T-helper 1 cell treated with Interleukin-12 subunit alpha and Interleukin-12 subunit beta and Interleukin-4 antibody, amounts not matched to agents 30 μg/mL and 1 μg/mL, for 36 hours (primary cell): Measurements from ENCODE around the gene ZBTB8B.
"Not testable (repeated sequence)": the region's sequence is repeated elsewhere in the genome, so short reads cannot be mapped to it uniquely, and the experiment has no call there.

Source experiments
- H3K27ac Mint-ChIP-seq: one replicate; pipeline ENCODE4 v1.8.0; 2021; ENCODE audit warnings: mild to moderate bottlenecking, mixed read lengths
- H3K27me3 Mint-ChIP-seq: one replicate; pipeline ENCODE4 v1.8.0; 2021; ENCODE audit warnings: low read depth, mixed read lengths
- H3K36me3 Mint-ChIP-seq: one replicate; pipeline ENCODE4 v1.8.0; 2021; ENCODE audit warnings: low read depth, mixed read lengths
- H3K4me1 Mint-ChIP-seq: one replicate; pipeline ENCODE4 v1.8.0; 2021; ENCODE audit warnings: low read depth, mixed read lengths
- H3K4me3 Mint-ChIP-seq: one replicate; pipeline ENCODE4 v1.8.0; 2021; ENCODE audit warnings: mild to moderate bottlenecking, moderate library complexity, mixed read lengths
- H3K9me3 Mint-ChIP-seq: one replicate; pipeline ENCODE4 v1.8.0; 2021; ENCODE audit warnings: mixed read lengths

Gene ZBTB8B

GRCh38 chr1:32464716-32465577 is at the start of gene ZBTB8B:
ZBTB8B (plus strand) TSS chr1:32465072; CDS start chr1:32470625, 5,553 bp downstream.
- Mint-ChIP-seq H3K36me3 (peaks cover 5% of the 10 kb centered on the region), H3K27ac (no peak within 1 kb of the TSS), H3K27me3 (peaks cover 47% of the 10 kb centered on the region), H3K4me3 (peak within 1 kb of the TSS; percentile 68), H3K4me1 (peaks cover 10% of the 10 kb centered on the region), H3K9me3 (no peaks in the 10 kb centered on the region)

GRCh38 chr1:32421775-32422174 is 43.1 kb upstream of the ZBTB8B start:
- H3K36me3 Mint-ChIP-seq: no peaks in the 10 kb centered on the region
- no peaks in the 10 kb centered on the region for H3K9me3 Mint-ChIP-seq
- no peak overlapping the region for H3K4me3 Mint-ChIP-seq
- peaks cover 35% of the 10 kb centered on the region for H3K27me3 Mint-ChIP-seq
- H3K4me1 Mint-ChIP-seq: peaks cover 1% of the 10 kb centered on the region
- H3K27ac Mint-ChIP-seq: no peak overlapping the region

GRCh38 chr1:32426489-32427255 is 38.2 kb upstream of the ZBTB8B start:
- Mint-ChIP-seq H3K4me3 (no peak overlapping the region), H3K27ac (no peak overlapping the region), H3K4me1 (peaks cover 1% of the 10 kb centered on the region), H3K36me3 (no peaks in the 10 kb centered on the region), H3K9me3 (no peaks in the 10 kb centered on the region), H3K27me3 (peaks cover 60% of the 10 kb centered on the region)

- H3K27ac Mint-ChIP-seq: no peak overlapping the region
- no peaks in the 10 kb centered on the region for H3K9me3 Mint-ChIP-seq
- H3K4me1 Mint-ChIP-seq: peaks cover 6% of the 10 kb centered on the region
- no peaks in the 10 kb centered on the region for H3K36me3 Mint-ChIP-seq
- no peak overlapping the region for H3K4me3 Mint-ChIP-seq
- peaks cover 64% of the 10 kb centered on the region for H3K27me3 Mint-ChIP-seq
These were observed 37.5 kb upstream of the ZBTB8B start for GRCh38 chr1:32427264-32427963.

- peaks cover 49% of the 10 kb centered on the region for H3K27me3 Mint-ChIP-seq
- H3K9me3 Mint-ChIP-seq: no peaks in the 10 kb centered on the region
- H3K27ac Mint-ChIP-seq: no peak overlapping the region
- peaks cover 4% of the 10 kb centered on the region for H3K4me1 Mint-ChIP-seq
- no peak overlapping the region for H3K4me3 Mint-ChIP-seq
- no peaks in the 10 kb centered on the region for H3K36me3 Mint-ChIP-seq
These were observed 33.0 kb upstream of the ZBTB8B start for GRCh38 chr1:32431736-32432400.

GRCh38 chr1:32438136-32438535 is 26.7 kb upstream of the ZBTB8B start:
- peaks cover 19% of the 10 kb centered on the region for H3K27me3 Mint-ChIP-seq
- peaks cover 6% of the 10 kb centered on the region for H3K9me3 Mint-ChIP-seq
- H3K36me3 Mint-ChIP-seq: no peaks in the 10 kb centered on the region
- no peak overlapping the region for H3K4me3 Mint-ChIP-seq
- no peak overlapping the region for H3K27ac Mint-ChIP-seq
- no peaks in the 10 kb centered on the region for H3K4me1 Mint-ChIP-seq

- H3K4me1 Mint-ChIP-seq, H3K4me3 Mint-ChIP-seq, H3K27ac Mint-ChIP-seq, H3K9me3 Mint-ChIP-seq, H3K36me3 Mint-ChIP-seq: not testable (repeated sequence)
- peaks cover 20% of the 10 kb centered on the region for H3K27me3 Mint-ChIP-seq
These were observed 26.1 kb upstream of the ZBTB8B start for GRCh38 chr1:32438777-32439176.

- not testable (repeated sequence) for H3K4me1 Mint-ChIP-seq, H3K36me3 Mint-ChIP-seq, H3K4me3 Mint-ChIP-seq, H3K27ac Mint-ChIP-seq, H3K9me3 Mint-ChIP-seq
- H3K27me3 Mint-ChIP-seq: peaks cover 37% of the 10 kb centered on the region
These were observed 23.4 kb upstream of the ZBTB8B start for GRCh38 chr1:32441467-32441866.

- Mint-ChIP-seq H3K27me3 (peaks cover 42% of the 10 kb centered on the region), H3K36me3 (no peaks in the 10 kb centered on the region), H3K9me3 (peaks cover 5% of the 10 kb centered on the region), H3K27ac (no peak overlapping the region), H3K4me3 (no peak overlapping the region), H3K4me1 (no peaks in the 10 kb centered on the region)
These were observed 17.2 kb upstream of the ZBTB8B start for GRCh38 chr1:32447469-32448185.

- H3K9me3 Mint-ChIP-seq, H3K27ac Mint-ChIP-seq, H3K4me1 Mint-ChIP-seq, H3K36me3 Mint-ChIP-seq, H3K4me3 Mint-ChIP-seq: not testable (repeated sequence)
- peaks cover 42% of the 10 kb centered on the region for H3K27me3 Mint-ChIP-seq
These were observed 16.6 kb upstream of the ZBTB8B start for GRCh38 chr1:32448186-32448772.

GRCh38 chr1:32448773-32449456 is 16.0 kb upstream of the ZBTB8B start:
- no peaks in the 10 kb centered on the region for H3K36me3 Mint-ChIP-seq

GRCh38 chr1:32449457-32449831 is 15.4 kb upstream of the ZBTB8B start:
- H3K27me3 Mint-ChIP-seq: peaks cover 30% of the 10 kb centered on the region
- H3K4me3 Mint-ChIP-seq, H3K4me1 Mint-ChIP-seq, H3K9me3 Mint-ChIP-seq, H3K27ac Mint-ChIP-seq, H3K36me3 Mint-ChIP-seq: not testable (repeated sequence)

More at GRCh38 chr1:32448773-32449456, 16.0 kb upstream of the ZBTB8B start:
- no peak overlapping the region for H3K27ac Mint-ChIP-seq
- H3K4me3 Mint-ChIP-seq: no peak overlapping the region
- H3K27me3 Mint-ChIP-seq: peaks cover 35% of the 10 kb centered on the region
- H3K9me3 Mint-ChIP-seq: peaks cover 5% of the 10 kb centered on the region
- H3K4me1 Mint-ChIP-seq: no peaks in the 10 kb centered on the region

- Mint-ChIP-seq H3K27ac (no peak overlapping the region), H3K36me3 (no peaks in the 10 kb centered on the region), H3K4me1 (no peaks in the 10 kb centered on the region), H3K9me3 (peaks cover 14% of the 10 kb centered on the region), H3K4me3 (no peak overlapping the region), H3K27me3 (no peaks in the 10 kb centered on the region)
These were observed 10.1 kb upstream of the ZBTB8B start for GRCh38 chr1:32454726-32455125.
